ENCODE measurements around the gene ERN1.

DNA sequence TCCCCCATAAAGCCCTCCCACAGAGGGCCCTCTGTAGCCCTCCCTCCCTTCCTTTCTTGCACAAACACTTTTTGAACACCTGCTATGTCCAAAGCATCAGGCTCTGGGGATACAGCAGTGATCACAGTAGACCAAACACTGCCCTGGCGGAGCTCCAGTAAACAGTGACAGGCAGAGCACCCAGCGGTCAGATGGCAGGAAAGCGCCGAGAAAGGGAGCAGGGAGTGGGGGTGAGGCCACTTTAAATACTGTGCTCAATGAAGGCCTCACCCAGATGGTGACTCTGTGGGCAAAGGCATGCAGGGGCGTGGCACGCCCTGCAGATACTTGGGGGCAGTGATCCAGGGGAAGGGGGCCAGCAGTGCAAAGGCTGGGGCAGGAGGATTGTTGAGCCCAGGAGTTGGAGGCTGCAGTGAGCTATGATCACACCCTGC, 124.2 kb downstream of the ERN1 start:
- TF ChIP-seq, protein P1, sequence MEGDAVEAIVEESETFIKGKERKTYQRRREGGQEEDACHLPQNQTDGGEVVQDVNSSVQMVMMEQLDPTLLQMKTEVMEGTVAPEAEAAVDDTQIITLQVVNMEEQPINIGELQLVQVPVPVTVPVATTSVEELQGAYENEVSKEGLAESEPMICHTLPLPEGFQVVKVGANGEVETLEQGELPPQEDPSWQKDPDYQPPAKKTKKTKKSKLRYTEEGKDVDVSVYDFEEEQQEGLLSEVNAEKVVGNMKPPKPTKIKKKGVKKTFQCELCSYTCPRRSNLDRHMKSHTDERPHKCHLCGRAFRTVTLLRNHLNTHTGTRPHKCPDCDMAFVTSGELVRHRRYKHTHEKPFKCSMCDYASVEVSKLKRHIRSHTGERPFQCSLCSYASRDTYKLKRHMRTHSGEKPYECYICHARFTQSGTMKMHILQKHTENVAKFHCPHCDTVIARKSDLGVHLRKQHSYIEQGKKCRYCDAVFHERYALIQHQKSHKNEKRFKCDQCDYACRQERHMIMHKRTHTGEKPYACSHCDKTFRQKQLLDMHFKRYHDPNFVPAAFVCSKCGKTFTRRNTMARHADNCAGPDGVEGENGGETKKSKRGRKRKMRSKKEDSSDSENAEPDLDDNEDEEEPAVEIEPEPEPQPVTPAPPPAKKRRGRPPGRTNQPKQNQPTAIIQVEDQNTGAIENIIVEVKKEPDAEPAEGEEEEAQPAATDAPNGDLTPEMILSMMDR (IDR thresholded peaks at IDR 0.05): no peak
- TF ChIP-seq EP300 (IDR thresholded peaks at IDR 0.05; ENCODE audit: low read depth) (no peak), POLR2AphosphoS5 (IDR thresholded peaks at IDR 0.05) (no peak)
